Stimulated activated CD8-positive, alpha-beta memory T cell treated with anti-CD3 and anti-CD28 coated beads, Interleukin-15, amount 100 ng/mL, for 4 hours (primary cell): ENCODE measurements around the gene ROCK1.
"Not testable (repeated sequence)": the region's sequence is repeated elsewhere in the genome, so short reads cannot be mapped to it uniquely, and the experiment has no call there.

Experiments used
- DNase-seq, 2 donors: peaks; one replicate each; pipeline ENCODE4 v3.0.0-alpha.2; 2020; ENCODE audit warnings: low read depth in 2 of 2

Gene ROCK1

DNA sequence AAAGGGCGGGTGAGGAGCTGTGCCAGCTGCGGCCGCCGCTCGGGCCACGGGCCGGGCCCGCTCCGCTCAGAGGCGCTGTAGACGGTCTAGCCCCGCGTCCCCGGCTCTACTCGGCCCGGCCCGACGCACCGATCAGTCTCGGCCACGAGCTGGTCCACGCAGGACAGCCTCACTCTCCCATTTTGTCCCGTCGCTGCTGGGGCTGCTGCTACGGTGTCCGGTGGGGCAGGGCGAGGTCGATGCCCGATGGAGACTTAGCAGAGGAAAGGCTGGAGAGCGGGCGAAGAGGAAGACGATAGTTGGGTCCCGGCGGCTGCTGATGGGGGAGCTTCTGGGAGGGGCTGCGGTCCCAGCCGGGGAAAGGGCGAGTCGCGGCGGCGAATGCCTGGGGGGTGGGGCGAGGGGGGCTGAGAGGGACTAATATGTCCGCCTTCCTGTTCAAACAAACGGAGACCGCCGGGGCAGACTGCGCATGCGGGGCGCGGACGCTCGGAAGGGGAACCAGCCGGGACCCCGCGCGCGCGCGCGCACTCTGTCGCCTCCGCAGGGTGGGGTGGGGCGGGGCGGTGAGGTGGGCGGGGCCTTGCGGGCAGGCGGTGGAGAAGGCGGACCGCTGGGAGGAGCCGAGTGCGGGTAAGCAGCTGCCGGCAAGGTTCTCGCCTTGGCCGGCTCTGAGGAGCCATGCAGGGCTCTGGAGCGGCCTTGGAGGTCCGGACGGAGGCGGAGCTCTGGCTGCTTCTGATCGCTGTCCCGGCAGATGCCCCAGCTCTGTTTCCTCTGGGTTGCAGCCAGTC lies at the start of gene ROCK1:
Gene ROCK1 (minus strand): TSS at position 468 of the 794 bp plus-strand sequence. CDS start 903 bp downstream, outside the sequence.
- DNase-seq, result peak; percentile 98 to 99

- DNase-seq, result no peak
Measured at GRCh38 chr18:21155443-21155842, 43.8 kb upstream of the ROCK1 start.

DNA sequence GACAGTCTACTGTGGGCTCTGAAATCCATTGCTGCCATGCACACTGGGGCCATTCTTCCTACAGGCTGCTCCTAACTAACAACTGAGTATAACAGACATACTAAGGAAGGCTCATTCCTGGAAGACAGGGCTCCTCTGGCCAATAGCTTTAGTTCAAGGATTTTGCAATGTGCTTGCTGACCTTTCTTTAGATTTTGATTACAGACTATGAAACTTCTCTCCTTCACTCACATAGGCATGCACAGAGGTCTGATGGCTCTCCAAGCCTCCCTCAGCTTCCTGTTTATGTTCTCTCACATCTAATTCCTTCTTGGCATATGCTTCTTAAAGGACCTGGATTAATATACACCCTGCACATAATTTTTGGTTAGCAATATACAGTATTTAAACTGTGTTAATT lies 34.4 kb upstream of the ROCK1 start:
- DNase-seq, result no peak

GRCh38 chr18:21145371-21145770 lies 33.8 kb upstream of the ROCK1 start:
- no peak for DNase-seq

GRCh38 chr18:21141668-21142422 lies 30.2 kb upstream of the ROCK1 start:
- DNase-seq, result no peak

- not testable (repeated sequence) for DNase-seq
Measured at GRCh38 chr18:21137719-21138488, 26.3 kb upstream of the ROCK1 start.

GRCh38 chr18:21134895-21135294 lies 23.3 kb upstream of the ROCK1 start:
- no peak for DNase-seq

GRCh38 chr18:21132398-21132918 lies 20.8 kb upstream of the ROCK1 start:
- DNase-seq, result no peak

- DNase-seq, result no peak
Measured at GRCh38 chr18:21131698-21132227, 20.1 kb upstream of the ROCK1 start.

DNA sequence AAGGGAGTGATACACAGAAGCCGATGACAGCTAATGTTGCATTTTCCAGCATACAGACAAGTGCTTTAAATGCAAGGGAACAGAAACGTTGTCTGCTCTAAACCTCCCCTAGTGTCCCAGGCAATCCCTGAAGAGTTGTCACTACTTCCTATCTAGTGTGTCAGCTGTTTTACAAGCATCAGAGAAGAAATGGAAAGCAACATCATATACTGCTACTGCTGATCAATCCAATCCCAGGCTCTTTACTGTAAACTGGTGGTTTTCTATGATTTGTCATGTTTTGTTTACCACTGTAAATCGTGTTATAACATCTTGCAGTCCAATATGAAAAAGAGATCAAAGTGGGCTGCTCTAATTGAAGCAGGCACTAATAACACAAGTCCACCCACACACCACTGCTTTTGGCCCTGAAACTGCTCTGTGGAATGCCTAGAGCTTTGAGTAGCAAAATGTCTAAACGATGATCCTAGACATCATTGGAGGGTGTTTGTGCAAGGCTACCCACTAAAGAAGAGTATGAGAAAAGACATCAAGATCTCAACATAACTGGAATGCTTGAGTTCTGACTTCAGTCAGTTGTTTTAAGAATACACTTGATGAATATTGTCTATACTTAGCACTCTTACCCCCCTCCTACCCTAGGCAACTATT lies 18.1 kb upstream of the ROCK1 start:
- DNase-seq, result no peak

DNA sequence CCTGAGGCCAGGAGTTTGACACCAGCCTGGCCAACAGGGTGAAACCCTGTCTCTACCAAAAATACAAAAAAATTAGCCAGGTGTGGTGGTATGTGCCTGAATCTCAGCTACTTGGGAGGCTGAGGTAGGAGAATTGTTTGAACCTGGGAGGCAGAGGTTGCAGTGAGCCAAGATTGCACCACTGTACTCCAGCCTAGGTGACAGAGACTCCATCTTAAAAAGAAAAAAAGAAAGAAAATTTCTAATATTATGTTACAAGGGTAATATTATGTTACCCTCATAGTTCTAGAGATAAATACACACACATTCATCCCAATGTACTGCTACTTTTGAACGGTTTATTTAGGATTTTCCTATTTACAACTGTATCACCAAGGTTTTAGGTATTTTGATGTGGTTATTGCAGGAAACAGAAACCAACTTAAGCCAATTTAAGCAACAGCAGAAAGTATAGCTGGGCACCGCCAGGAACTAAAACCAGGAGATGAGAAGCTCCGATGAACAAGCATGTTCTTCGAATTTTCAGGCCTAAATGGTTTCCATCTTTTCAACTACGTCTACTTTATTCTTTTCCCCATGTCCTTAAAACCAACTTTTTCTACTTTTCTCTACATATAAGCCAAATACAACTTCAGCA lies 11.8 kb upstream of the ROCK1 start:
- DNase-seq, result no peak

- no peak for DNase-seq
Measured at GRCh38 chr18:21118806-21119205, 7.2 kb upstream of the ROCK1 start.

- DNase-seq, result no peak
Measured at GRCh38 chr18:21117409-21118131, 6.0 kb upstream of the ROCK1 start.

DNA sequence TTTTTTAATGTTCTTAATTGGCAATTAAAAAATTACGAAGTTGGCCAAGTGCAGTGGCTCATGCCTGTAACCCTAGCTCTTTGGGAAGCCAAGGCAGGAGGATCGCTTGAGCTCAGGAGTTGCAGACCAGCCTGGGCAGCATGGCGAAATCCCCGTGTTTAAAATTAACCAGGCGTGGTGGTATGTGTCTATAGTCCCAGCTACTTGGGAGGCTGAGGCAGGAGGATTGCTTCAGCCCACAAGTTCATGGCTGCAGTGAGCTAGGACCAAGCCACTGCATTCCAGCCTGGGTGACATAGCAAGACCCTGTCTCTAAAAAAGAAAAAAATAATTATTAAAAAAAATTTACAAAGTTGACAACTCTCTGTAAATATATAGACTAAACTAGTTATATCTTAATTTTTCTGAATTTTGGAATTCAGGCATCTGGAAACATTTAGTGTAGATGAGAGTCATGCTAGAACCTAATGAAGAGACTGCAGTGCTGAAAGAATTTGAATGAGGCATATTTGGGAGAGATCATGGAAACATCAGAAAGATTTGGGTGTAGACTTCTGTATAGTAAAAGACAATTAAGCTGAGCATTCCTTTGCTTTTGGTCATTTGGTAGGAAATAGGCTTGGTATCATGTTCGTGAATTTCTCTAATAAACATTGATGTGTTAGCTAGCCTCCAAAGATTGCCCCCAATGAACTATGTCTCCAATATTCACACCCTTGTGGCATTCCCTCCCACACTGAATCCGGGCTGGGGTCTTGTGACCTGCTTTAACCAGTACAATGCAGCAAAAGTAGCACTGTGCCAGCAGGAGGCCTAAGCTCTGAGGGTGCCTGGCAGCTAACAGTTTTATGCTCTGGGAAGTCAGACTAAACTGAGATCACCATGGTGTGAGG lies 4.2 kb upstream of the ROCK1 start:
- DNase-seq, result no peak

DNA sequence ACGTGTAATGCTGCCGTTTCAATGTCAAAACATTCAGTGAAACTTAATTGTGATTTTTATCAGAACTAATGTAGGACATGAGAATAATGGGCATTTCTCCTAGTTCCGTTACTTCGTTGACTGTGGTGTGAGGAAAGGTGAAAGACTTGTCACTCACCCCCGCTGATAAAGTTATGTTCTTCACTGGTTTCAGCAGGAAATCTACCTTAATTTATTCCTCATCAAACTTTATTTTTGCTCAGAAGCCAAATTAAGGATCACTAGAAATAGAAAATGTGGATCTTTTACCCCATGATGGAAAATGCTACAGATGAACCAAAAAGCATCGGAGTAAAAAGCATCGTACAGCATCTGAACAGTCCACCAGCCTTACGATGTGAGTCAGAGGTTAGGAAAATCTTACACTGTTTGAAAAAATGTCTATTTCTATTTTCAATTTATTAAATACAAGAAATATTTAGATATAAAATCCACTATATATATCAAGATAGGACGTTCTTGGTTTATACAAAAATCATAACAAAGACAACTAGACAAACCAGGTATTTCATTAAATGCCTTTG lies 1.0 kb upstream of the ROCK1 start:
- no peak for DNase-seq

DNA sequence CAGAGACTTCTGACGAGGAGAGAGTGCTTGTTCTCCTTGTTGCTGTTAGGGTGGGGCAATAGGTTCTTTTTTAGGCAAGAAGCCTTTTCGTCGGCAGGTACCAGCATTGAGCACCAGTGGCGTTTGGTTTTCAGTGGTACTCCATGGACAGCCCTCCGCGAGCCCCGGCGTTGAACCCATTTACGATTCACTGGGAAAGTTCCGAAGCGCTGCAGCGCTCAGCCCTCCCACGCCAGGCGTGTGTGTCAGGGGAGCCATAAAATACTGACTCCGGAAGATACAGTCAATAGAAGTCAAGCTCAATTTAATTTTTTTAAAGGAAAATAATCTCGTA lies 494 bp upstream of the ROCK1 start:
- DNase-seq, result no peak

DNA sequence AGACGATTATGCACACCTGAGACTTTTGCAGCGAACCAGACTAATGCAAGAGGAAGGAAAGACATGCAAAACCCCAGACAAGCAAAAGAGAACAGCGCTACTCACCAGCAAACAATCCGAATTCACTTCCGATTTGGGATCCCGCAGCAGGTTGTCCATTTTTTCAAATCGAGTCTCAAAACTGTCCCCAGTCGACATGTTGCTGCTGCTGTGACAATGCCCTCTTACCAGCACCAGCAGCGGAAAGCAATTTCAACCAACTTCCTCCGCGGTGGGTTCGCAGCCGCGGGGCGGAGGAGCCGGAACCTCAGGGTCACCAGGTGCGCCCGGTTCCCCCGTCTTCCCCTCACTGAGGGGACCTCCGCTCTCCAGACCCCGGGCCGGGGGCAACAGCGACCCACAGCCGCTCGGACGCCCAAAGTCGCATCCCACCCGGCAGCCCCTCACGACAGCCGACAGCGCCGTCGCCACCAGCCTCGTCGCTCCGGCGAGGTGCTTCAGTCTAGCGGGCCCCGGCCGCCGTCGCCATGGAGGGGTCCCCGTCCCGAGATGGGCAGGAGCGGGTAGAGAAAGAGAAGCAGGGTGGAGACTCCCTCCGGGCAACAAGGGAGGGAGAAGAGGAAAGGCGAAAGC lies 784 bp downstream of the ROCK1 start:
- peak; percentile 30 to 39 for DNase-seq

- DNase-seq, result no peak
Measured at GRCh38 chr18:21109936-21110712, 1.5 kb downstream of the ROCK1 start.
